Activated T-cell treated with anti-CD3 and anti-CD28 coated beads for 4 hours (primary cell): Measurements from ENCODE around the gene PTP4A2.

Experiments
- DNase-seq: peaks from one replicate; pipeline ENCODE4 v3.0.0-alpha.2; 2020

The PTP4A2 gene

GRCh38 chr1:31857863-31858262 lies 80.3 kb downstream of the PTP4A2 start:
- no peak for DNase-seq
